ENCODE measurements around the gene KCTD12.

The KCTD12 gene

DNA sequence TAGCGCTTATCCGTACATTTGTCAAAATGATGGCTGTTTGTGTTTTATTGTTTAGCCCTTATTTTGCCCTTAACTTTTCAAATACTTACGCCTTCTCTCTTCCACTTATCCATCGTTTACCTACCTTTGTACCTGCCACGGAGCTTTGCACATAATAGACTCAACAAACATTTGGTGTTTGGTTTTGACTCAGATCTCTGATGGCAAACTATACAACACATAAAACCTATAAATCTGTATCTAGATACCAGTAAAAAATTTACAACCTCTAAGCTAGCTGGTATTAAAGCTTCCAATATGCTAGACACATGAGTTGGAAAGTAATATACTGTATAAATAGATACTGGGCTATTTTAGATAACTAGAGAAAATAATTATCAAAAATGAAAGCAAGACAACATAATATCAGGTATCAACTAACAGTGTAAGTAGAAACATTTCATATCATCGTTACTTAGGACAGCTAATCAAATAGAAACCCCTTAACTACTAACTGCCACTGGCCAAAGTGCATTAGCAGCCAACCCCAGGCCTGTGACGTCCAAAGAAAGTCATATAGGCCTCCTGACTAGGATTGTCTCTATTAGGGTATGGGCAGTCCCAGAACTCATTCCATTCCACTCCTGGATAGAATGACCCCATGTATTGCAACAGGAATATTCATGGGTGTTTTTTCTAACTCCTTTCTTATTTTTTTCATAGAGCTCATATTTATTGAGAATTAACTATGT is 53.8 kb downstream of the KCTD12 start:
- Histone ChIP-seq H3K36me3 (ENCODE audit: insufficient read depth, low read length) (no peaks in the 10 kb centered on the region), H3K9me3 (ENCODE audit: insufficient read depth, low read depth, low read length) (no peaks in the 10 kb centered on the region), H3K27ac (ENCODE audit: low read depth, low read length) (no peak overlapping the region), H3K27me3 (ENCODE audit: insufficient read depth, low read length) (no peaks in the 10 kb centered on the region), H3K9ac (ENCODE audit: low read depth, low read length) (no peak overlapping the region), H3K4me1 (ENCODE audit: insufficient read depth, low read length) (no peaks in the 10 kb centered on the region), H3K4me3 (ENCODE audit: low read length) (no peak overlapping the region)
- WGBS = 91% methylated on average over 7 of the region's 7 CpGs

DNA sequence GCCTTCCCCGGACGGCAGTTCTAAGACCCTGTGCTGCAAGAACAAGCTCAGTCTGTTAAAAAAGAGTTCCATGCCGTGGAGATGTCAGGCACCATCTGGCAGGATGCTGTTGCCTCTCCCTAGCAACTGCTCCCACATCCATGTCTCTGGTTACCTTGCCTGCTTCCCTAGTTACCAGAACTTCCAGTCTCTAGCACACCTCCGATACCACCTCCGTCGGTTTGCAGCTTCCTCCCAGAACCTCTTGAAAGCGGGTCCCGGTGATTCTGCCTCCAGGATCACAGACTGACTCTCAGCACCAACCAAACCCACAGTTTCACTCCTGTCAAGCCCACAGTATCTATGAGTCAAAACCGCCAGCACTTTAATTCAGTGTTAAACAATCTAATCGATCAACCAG is 55.4 kb downstream of the KCTD12 start:
- no peaks in the 10 kb centered on the region for H3K27me3 ChIP-seq (ENCODE audit: insufficient read depth, low read length)
- H3K9ac ChIP-seq (ENCODE audit: low read depth, low read length) = no peak overlapping the region
- H3K4me1 ChIP-seq (ENCODE audit: insufficient read depth, low read length) = no peaks in the 10 kb centered on the region
- H3K4me3 ChIP-seq (ENCODE audit: low read length) = no peak overlapping the region
- no peak overlapping the region for H3K27ac ChIP-seq (ENCODE audit: low read depth, low read length)
- WGBS = 93% methylated on average over 10 of the region's 10 CpGs
- H3K36me3 ChIP-seq (ENCODE audit: insufficient read depth, low read length) = no peaks in the 10 kb centered on the region
- no peaks in the 10 kb centered on the region for H3K9me3 ChIP-seq (ENCODE audit: insufficient read depth, low read depth, low read length)

Measured in HUES64 (cell line).